ENCODE results near the gene HRC. TPM values are rescaled to one million over a fixed set of nuclear protein-coding genes. Genes with fewer than 3 reads are reported as not detected.

The HRC gene
- total RNA-seq, 1 experiment from 2014 or later = not detected

- Mint-ChIP-seq H3K4me1 (ENCODE audit: insufficient read depth, unreplicated experiment) (peaks cover 17% of the 10 kb centered on the region), H3K9me3 (ENCODE audit: unreplicated experiment) (peaks cover 17% of the 10 kb centered on the region), H3K27me3 (ENCODE audit: insufficient read depth, unreplicated experiment) (no peaks in the 10 kb centered on the region), H3K36me3 (ENCODE audit: insufficient read depth, unreplicated experiment) (no peaks in the 10 kb centered on the region), H3K27ac (ENCODE audit: low read depth, unreplicated experiment) (peak overlapping the region; percentile 52), H3K4me3 (ENCODE audit: unreplicated experiment) (peak overlapping the region; percentile 82)
- intact Hi-C loops (cut with micrococcal nuclease) = no loop called here
- BruUV-seq (replicated peaks) = TSS peak; percentile 71
- TF ChIP-seq CTCF (IDR thresholded peaks at IDR 0.05; ENCODE audit: unreplicated experiment) = no peak
- peak; percentile 78 for DNase-seq (ENCODE audit: unreplicated experiment)
- POLR2A ChIA-PET = interaction anchor here (0.6 to 4.3 kb wide), 11 partner anchors 8 to 526 kb away, joined by 3 to 19 read pairs (median 4); partner anchors contain the start of genes GYS1, PRMT1, RUVBL2 and TRPM4
- CTCF ChIA-PET = interaction anchor here (0.6 to 1.5 kb wide), 5 partner anchors 13 to 91 kb away, joined by 3 to 5 read pairs (median 3); no protein-coding TSS in a partner anchor
These were observed 4.9 kb downstream of the HRC start for GRCh38 chr19:49150106-49150943.

- H3K4me1 Mint-ChIP-seq (ENCODE audit: insufficient read depth, unreplicated experiment) = peaks cover 17% of the 10 kb centered on the region
- peak overlapping the region; percentile 52 for H3K27ac Mint-ChIP-seq (ENCODE audit: low read depth, unreplicated experiment)
- intact Hi-C loops (cut with micrococcal nuclease) = loop anchor here (1.0 to 5.0 kb wide), 2 partner anchors 37 to 55 kb away; partner anchors contain the start of gene LIN7B
- DNase-seq (ENCODE audit: unreplicated experiment) = peak; percentile 89
- peaks cover 15% of the 10 kb centered on the region for H3K9me3 Mint-ChIP-seq (ENCODE audit: unreplicated experiment)
- peak overlapping the region; percentile 82 for H3K4me3 Mint-ChIP-seq (ENCODE audit: unreplicated experiment)
- H3K36me3 Mint-ChIP-seq (ENCODE audit: insufficient read depth, unreplicated experiment) = no peaks in the 10 kb centered on the region
- ChIA-PET POLR2A (interaction anchor here (0.6 to 4.3 kb wide), 12 partner anchors 9 to 527 kb away, joined by 3 to 19 read pairs (median 4); partner anchors contain the start of genes GYS1, LIN7B, PPFIA3 and PRMT1), CTCF (interaction anchor here (0.5 to 1.9 kb wide), 6 partner anchors 13 to 76 kb away, joined by 3 to 11 read pairs (median 4); no protein-coding TSS in a partner anchor)
- no peaks in the 10 kb centered on the region for H3K27me3 Mint-ChIP-seq (ENCODE audit: insufficient read depth, unreplicated experiment)
- BruUV-seq (replicated peaks) = no TSS peak
- no peak for TF ChIP-seq CTCF (IDR thresholded peaks at IDR 0.05; ENCODE audit: unreplicated experiment)
These were observed 5.5 kb downstream of the HRC start for GRCh38 chr19:49149652-49150105.

- H3K36me3 Mint-ChIP-seq (ENCODE audit: insufficient read depth, unreplicated experiment) = no peaks in the 10 kb centered on the region
- TF ChIP-seq CTCF (IDR thresholded peaks at IDR 0.05; ENCODE audit: unreplicated experiment) = no peak
- peaks cover 17% of the 10 kb centered on the region for H3K4me1 Mint-ChIP-seq (ENCODE audit: insufficient read depth, unreplicated experiment)
- ChIA-PET POLR2A (interaction anchor here (0.6 to 4.3 kb wide), 11 partner anchors 9 to 562 kb away, joined by 3 to 19 read pairs (median 5); partner anchors contain the start of genes GYS1, LIN7B, PPFIA3 and RUVBL2), CTCF (interaction anchor here (0.5 to 1.9 kb wide), 8 partner anchors 14 to 76 kb away, joined by 3 to 11 read pairs (median 4); no protein-coding TSS in a partner anchor)
- peaks cover 8% of the 10 kb centered on the region for H3K9me3 Mint-ChIP-seq (ENCODE audit: unreplicated experiment)
- intact Hi-C loops (cut with micrococcal nuclease) = loop anchor here (1.0 to 5.0 kb wide), 2 partner anchors 37 to 55 kb away; partner anchors contain the start of gene LIN7B
- H3K27ac Mint-ChIP-seq (ENCODE audit: low read depth, unreplicated experiment) = peak overlapping the region; percentile 52
- peak; percentile 98 for DNase-seq (ENCODE audit: unreplicated experiment)
- no peaks in the 10 kb centered on the region for H3K27me3 Mint-ChIP-seq (ENCODE audit: insufficient read depth, unreplicated experiment)
- BruUV-seq (replicated peaks) = no TSS peak
- peak overlapping the region; percentile 82 for H3K4me3 Mint-ChIP-seq (ENCODE audit: unreplicated experiment)
These were observed 6.2 kb downstream of the HRC start for GRCh38 chr19:49148784-49149651.

All from MCF 10A (cell line).